ENCODE measurements around the gene GFY.

DNA sequence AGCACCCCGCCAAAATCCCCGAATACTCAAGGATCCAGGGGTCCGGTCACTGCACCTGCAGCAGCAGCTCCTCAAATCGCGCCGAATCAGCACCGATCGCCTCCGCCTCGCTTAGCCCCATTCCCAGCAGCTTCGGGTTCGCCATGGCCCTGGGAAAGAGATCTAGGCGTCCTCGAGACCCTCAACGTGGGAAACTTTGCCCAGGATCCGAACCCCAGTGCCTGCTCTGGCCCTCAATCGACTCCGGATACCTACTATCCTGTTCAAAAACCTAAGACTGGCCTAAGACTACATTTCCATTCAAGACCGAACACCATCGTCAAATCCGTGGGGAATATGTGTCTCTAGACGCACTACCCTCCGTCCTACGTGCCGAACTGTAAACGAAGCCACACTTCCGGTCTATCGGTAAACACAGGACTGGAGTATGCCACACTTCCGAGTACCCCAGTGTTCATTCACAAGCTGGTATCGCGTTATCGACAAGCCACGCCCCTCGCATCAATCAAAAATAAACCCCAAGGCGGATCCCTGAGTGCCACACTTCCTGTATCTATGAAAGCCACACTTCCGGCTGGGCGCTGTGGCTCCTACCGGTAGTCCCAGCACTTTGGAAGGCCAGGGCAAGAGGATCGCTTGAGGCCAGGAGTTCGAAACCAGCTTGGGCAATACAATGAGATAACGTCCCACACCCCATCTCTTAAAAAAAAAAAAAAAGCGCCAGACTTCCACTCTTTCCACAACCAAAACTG, 26.4 kb downstream of the GFY start, which contains the start of gene PIH1D1:
- TF ChIP-seq POLR2A (IDR thresholded peaks at IDR 0.05; ENCODE audit: low read depth, low read length) (peak; percentile 68; the same call in 1 of the 2 replicates), TAF1 (IDR thresholded peaks at IDR 0.05; ENCODE audit: low read depth, low read length) (peak; percentile 57), SPI1 (IDR thresholded peaks at IDR 0.05; ENCODE audit: low read depth, low read length) (peak; percentile 55), PAX5 (IDR thresholded peaks at IDR 0.05; ENCODE audit: insufficient read depth, low read length, severe bottlenecking) (no peak)
